ENCODE results near the gene SENP8.
"Not testable (repeated sequence)": the region's sequence is repeated elsewhere in the genome, so short reads cannot be mapped to it uniquely, and the experiment has no call there.

The SENP8 gene

GRCh38 chr15:72118017-72118978 lies at the start of gene SENP8, which contains the start of gene MYO9A:
TSS of gene SENP8 (plus strand) at chr15:72118403. CDS start at chr15:72139624, 21,221 bp downstream.
TSS of gene MYO9A (minus strand) at chr15:72118150. CDS start at chr15:72046563, 71,587 bp downstream.
- peak; percentile 98 to 99 for DNase-seq

- DNase-seq: no peak
Observed at GRCh38 chr15:72068856-72069255, 49.3 kb upstream of the SENP8 start.

GRCh38 chr15:72070817-72071447 lies 47.3 kb upstream of the SENP8 start:
- no peak for DNase-seq

GRCh38 chr15:72071448-72071825 lies 46.8 kb upstream of the SENP8 start:
- DNase-seq: not testable (repeated sequence)

DNA sequence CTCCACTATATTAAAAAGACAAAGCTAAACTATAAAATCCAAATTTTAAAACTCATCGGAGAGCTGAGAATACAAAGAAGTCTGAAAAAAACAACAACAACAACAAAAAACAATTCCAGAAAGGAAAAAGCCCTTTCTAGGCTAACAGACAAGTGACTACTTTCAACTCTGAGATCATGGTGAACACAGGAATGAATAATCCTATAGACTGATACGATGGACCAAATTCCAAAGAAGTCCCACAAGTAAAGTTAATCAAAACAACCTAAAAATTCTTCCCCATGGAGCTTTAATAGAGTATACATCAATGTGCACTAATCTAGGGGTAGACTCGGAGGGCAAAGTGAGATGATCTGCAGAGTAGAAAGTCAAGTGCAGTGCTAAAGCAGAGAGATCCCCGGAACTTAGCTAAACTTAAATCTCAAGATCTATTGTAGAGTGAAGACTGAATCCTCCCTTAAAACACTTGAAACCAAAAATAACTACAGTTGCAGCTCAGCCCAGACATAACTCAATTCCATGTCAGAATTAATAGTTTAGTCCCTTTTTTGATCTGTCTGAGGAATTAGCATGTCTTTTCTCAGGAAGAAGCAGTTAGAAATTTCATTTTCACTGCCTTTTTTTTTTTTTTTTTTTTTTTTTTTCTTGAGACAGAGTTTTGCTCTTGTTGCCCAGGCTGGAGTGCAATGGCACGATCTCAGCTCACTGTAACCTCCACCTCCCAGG lies 43.7 kb upstream of the SENP8 start:
- DNase-seq: no peak

DNA sequence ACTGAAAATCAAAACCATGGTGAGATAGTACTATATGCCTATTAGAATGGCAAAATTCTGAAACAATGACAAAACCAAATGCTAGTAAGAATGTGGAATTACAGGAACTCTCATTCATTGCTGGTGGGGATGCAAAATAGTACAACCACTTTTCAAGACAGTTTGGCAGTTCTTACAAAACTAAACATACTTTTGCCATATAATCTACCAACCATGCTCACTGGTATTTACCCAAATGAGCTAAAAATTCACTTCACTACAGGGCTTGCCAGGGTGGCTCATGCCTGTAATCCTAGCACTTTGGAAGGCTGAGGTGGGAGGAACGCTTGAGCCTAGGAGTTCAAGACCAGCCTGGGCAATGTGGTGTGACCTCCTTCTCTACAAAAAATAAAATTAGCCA lies 40.3 kb upstream of the SENP8 start:
- DNase-seq: no peak

- DNase-seq: no peak
Observed at GRCh38 chr15:72078887-72079286, 39.3 kb upstream of the SENP8 start.

GRCh38 chr15:72082176-72082575 lies 36.0 kb upstream of the SENP8 start:
- no peak for DNase-seq

- no peak for DNase-seq
Observed at GRCh38 chr15:72086010-72086697, 32.0 kb upstream of the SENP8 start.

DNA sequence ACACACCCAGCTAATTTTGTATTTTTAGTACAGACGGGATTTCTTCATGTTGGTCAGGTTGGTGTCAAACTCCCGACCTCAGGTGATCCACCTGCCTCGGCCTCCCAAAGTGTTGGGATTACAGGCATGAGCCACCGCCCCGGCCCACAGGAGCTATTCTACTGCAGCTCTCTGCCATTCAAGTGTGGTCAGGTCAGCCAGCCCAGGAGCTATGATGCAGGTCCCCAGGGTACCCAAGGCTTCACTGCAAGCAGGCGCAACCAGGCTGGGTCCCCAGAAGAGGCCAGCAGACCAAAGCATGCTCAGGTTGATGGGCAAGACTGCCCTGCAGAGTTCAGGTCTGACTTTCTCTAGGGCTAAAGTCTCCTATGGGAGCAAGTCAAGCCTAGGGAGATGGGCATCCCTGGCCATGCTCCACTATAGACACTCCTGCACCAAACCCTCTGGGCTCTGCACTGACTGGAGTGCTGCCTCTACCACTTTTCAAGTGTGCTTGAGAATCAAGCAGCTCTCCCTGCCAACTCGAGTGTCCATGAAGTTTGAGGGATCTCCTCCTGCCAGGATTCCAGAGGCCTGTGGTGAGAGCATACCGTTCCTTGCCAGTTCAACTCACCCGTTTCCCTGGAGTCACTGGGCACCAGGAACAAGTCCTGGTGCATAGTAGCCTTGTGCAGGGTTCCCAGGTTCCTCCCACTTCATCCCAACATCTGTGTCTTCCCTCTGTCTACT lies 31.1 kb upstream of the SENP8 start:
- DNase-seq: no peak

- no peak for DNase-seq
Observed at GRCh38 chr15:72092006-72092405, 26.2 kb upstream of the SENP8 start.

DNA sequence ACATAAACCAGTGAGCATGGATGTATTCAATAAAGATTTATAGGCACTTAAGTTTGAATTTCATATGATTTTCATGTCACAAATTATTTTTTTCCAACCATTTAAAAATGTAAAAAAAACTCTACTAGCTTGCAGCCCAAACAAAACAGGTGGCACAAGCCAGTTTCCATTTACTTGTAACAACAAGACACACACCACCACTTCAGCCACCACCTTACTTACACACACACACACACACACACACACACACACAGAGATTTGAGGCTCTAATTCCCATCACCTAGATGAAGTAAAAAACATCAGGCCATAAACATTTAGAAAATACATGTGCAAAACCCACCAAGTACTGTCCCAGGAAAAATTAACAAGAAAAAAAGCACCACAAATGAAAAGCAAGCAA lies 25.5 kb upstream of the SENP8 start:
- no peak for DNase-seq

DNA sequence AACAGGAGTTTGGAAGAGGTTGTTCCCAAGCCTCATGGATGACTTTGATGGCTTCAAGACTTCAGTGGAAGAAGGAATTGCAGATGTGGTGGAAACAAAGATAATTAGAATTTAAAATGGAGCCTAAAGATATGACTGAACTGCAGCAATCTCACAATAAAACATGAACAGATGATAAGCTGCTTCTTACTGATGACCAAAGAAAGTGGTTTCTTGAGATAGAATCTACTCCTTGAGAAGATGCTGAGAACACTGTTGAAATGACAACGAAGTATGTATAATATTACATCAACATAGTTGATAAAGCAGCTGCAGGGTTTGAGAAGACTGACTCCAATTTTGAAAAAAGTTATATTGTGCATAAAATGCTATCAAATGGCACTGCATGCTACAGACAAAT lies 21.4 kb upstream of the SENP8 start:
- no peak for DNase-seq

DNA sequence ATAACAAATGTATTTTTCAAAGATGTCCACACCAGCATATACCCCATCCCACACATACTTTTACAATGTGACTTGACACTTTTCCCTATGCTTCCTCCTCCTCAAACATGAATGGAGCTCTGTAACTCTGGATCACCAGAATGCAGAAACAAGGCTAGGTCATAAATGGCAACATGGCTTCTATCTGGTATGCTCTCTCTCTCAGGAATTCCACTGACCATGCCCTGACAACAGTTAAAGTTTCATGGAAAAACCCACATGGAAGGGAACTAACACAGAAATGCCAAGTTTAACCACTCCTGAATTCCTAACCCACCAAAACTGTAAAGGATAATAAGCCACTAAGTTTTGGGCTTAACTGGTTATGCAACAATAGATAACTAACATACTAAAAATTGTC lies 20.2 kb upstream of the SENP8 start:
- no peak for DNase-seq

GRCh38 chr15:72099155-72099554 lies 19.0 kb upstream of the SENP8 start:
- DNase-seq: no peak

DNA sequence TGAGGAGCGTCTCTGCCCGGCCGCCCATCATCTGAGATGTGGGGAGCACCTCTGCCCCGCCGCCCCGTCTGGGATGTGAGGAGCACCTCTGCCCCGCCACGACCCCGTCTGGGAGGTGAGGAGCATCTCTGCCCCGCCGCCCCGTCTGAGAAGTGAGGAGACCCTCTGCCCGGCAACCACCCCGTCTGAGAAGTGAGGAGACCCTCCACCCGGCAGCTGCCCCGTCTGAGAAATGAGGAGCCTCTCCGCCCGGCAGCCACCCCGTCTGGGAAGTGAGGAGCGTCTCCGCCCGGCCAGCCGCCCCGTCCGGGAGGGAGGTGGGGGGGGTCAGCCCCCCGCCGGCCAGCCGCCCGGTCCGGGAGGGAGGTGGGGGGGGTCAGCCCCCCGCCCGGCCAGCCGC lies 17.7 kb upstream of the SENP8 start:
- not testable (repeated sequence) for DNase-seq

- no peak for DNase-seq
Observed at GRCh38 chr15:72105111-72105510, 13.1 kb upstream of the SENP8 start.

GRCh38 chr15:72106068-72106467 lies 12.1 kb upstream of the SENP8 start:
- no peak for DNase-seq

DNA sequence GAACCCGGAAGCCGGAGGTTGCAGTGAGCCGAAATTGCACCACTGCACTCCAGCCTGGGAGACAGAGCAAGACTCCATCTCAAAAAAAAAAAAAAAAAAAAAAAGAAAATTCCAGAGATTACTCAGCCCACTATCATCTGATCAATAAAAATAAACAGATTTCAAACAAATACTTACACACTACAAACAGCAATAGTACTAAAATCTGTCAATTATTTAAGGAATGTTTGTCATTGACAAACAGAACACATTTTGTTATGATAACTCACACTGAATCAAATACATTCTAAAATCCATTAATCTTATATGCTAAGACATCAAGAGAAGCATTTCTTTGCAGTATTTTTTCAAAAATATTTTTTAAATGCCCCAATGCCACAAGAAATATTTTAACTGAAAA lies 7.8 kb upstream of the SENP8 start:
- DNase-seq: no peak

- DNase-seq: no peak
Observed at GRCh38 chr15:72112116-72112515, 6.1 kb upstream of the SENP8 start.

DNA sequence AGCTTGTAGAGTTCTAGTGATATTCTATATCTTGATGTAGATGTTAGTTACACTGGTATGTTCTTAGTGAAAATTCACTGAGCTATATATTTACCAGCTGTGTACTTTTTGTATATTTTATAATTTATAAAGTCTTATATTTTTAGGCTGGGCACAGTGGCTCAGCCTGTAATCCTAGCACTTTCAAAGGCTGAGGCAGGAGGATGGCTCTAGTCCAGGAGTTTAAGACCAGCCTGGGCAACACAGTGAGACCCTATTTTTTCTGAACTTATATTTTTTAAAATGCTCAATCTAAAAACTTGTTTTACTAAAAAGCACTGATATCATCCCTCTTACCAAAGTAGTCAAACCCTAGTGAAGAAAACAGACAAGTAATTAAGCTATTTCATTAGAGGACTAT lies 5.4 kb upstream of the SENP8 start:
- no peak for DNase-seq

GRCh38 chr15:72113347-72114031 lies 4.7 kb upstream of the SENP8 start:
- no peak for DNase-seq
